ENCODE data around the gene ARID5B.

The ARID5B gene

DNA sequence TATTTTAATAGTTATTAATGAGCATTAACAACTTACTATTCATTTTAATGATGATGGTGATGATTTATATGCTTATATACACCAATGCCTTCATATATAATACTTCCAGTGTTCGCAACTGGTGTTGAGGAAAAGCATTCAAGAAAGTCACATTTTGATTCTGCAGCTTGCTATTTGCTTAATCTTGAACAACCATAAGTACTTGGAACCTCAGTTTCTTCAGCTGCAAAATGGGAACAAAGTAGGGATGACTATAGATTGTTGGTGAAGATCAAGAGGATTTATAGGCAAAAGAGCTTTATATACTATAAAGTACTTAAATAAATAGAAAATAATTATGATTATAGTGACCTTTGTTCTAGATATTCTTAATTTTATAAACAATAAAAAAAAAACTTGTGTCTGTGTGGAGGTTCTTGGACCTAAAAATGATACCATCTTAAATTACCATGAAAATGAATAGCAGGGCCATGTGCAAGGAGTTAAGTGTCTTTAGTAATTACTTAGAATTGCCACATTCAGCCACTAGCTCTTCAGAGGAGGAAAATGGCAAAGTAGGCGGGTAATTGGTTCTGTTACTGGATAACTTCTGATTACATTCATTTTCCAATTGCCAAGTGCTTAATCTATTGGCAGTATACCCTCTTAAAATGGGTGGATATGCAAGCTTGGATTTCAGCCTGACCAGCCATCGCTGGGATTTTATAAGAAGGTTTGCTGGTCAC lies 4.5 kb downstream of the ARID5B start:
- H3K4me3 ChIP-seq (ENCODE audit: low read length): no peak overlapping the region
- TF ChIP-seq ZNF274 (IDR thresholded peaks at IDR 0.05; ENCODE audit: low read depth, low read length): no peak

DNA sequence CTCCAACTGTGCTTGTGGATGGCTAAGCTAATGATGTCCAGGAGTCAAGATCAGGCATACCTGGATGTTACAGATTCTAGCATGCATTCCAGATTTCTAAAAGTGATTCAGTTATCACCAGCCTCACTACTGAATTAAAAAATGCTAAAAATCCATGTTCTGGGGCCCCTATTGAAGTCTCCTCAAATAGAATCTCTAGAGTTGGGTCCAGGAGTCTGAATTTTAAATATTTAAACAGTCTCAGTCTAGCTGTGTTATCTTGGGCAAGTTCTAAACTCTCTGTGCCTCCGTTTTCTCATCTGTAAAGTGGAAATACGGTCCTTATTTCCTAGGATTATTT lies 5.0 kb downstream of the ARID5B start:
- TF ChIP-seq ZNF274 (IDR thresholded peaks at IDR 0.05; ENCODE audit: low read depth, low read length): no peak
- H3K4me3 ChIP-seq (ENCODE audit: low read length): no peak overlapping the region

DNA sequence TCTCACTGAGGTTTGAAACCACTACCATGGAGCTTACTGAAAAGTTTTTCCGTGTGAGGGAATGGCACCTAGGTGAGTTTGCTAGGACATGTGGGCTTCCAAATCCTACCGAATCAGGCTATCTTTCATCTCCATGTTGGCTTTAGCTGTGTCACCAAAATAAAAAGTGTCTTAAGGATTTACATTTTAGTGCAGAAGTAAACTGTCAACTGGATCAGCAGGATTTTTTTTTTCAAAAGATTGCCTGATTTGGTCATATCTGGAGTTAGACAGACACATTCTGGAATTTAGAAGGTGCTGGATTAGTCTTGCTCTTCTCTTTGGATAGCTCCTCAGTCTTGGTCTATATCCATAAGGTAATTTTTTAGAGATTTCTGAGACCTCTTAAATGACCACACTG lies 5.5 kb downstream of the ARID5B start:
- TF ChIP-seq ZNF274 (IDR thresholded peaks at IDR 0.05; ENCODE audit: low read depth, low read length): no peak
- no peak overlapping the region for H3K4me3 ChIP-seq (ENCODE audit: low read length)

DNA sequence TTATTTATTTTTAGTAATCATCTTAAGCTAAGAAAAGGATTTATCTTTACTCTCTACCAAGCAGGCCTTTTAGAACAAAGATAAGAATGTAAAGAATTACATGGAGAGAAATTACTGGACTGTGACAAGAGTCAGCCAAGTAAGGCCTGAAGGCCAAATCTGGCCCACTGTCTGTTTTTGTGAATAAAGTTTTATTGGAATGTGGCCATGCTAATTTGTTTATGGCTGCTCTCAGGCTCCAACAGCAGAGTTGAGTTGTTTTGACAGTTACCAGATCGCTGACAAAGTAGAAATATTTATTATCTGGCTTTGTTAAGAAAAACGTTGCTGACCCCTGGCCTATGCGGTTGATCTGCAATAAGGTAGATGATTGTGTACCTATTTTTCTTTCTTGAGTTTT lies 6.1 kb downstream of the ARID5B start:
- no peak overlapping the region for H3K4me3 ChIP-seq (ENCODE audit: low read length)
- TF ChIP-seq ZNF274 (IDR thresholded peaks at IDR 0.05; ENCODE audit: low read depth, low read length): no peak

DNA sequence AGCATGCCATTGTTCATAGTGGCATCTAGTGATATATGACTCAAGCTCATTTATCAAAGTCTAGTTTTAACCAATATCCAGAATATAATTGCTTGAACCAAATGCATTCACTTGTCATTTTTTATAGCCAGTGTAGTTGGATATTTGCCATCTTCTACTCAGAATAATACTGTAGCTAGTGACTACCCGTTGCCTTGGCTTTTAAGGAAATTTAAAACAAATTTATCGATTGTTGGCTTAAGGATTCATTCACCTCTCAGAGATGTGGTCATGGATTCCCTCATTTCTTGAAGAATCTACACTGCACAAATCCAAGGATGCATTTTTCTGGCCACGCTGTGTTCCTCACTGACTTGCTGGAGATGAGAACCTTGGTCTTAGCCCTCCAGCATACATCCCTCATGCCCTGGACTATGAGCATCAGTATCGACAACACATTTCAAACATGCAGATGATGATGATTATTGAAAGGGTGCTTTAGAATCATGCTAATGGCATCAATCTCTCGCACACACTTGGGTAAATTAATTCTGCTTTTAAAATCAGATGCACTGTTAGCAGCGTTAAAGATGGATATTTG lies 8.8 kb downstream of the ARID5B start:
- TF ChIP-seq ZNF274 (IDR thresholded peaks at IDR 0.05; ENCODE audit: low read depth, low read length): no peak

DNA sequence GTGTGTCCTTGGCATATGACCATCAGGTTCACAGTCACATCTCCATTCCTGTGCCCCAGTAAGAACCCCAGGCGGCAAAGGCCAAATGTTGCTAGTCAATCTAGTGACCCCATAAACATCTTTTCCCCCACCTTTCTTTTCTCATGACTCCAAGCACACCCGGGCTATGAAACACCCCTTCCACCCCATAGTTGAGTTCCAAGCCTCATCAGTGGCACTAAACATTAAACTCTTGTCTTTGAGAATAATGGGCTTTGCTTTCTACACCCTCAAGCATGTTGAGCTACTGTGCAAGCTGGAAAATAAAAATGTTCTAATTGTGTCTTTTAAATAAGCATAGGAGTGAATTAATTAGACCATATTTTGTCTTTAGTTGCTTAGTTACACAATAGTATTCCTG lies 9.4 kb downstream of the ARID5B start:
- TF ChIP-seq ZNF274 (IDR thresholded peaks at IDR 0.05; ENCODE audit: low read depth, low read length): no peak

More for the DNA sequence above, 8.8 kb downstream of the ARID5B start:
- H3K4me3 ChIP-seq (ENCODE audit: low read length): no peak overlapping the region

DNA sequence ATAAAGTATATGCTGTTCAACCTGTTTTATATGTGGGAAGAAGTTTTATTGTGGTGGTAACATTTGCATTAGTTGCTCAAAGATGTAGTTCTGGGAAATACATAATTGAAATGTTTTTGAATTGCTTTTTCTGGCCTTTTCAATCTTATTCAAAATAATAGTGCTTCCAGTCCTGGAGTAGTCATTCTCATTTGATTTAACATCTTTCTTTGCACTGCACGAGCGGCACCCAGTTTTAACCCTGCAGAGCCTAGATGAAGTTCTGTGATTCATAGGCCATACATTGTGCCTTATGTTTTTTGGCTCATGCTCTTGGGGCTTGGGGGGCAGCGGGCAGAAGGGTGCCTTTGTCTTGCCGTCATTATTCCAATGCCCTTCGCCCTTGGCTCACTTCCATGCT lies 9.9 kb downstream of the ARID5B start:
- no peak for TF ChIP-seq ZNF274 (IDR thresholded peaks at IDR 0.05; ENCODE audit: low read depth, low read length)
- H3K4me3 ChIP-seq (ENCODE audit: low read length): no peak overlapping the region

More for the DNA sequence above, 9.4 kb downstream of the ARID5B start:
- H3K4me3 ChIP-seq (ENCODE audit: low read length): no peak overlapping the region

DNA sequence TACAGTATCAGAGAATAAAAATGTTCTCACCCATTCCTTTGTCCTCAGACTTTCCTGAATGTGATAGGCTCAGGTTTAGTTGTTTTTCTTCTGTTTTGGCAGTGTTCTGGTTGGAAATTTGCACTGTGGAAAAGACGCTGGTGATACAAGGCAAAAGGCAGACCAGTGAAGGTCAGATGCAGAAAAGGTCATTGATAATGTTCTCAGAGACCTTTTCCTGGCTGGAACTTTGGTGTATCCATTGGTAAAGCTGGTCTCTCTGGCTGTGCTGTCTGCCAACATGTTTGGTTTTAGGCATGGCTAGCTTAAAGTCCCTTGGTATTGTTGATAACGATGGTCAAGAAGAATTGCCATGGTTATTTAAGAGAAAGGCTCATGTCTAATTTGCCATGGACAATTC lies 11.5 kb downstream of the ARID5B start:
- no peak for TF ChIP-seq ZNF274 (IDR thresholded peaks at IDR 0.05; ENCODE audit: low read depth, low read length)
- no peak overlapping the region for H3K4me3 ChIP-seq (ENCODE audit: low read length)

DNA sequence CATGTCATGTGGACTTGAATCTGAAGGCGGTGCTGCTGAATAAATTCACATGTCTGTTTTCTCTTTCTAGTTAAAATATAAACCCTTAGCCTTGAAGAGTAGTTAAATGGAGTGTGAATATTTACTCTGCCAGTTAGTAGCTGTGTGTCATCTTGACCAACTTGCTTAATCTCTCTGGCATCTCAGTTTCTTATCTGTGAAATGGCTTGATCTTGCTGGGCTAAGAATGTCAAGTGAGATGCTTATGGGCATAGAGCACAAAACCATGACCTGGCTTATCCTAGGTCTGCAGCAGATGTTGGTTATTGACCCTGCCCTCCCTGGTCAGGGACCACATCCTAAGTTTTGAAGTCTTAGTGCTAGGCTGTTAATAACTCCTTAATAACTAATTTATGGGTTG lies 16.6 kb downstream of the ARID5B start:
- no peak for TF ChIP-seq ZNF274 (IDR thresholded peaks at IDR 0.05; ENCODE audit: low read depth, low read length)
- H3K4me3 ChIP-seq (ENCODE audit: low read length): no peak overlapping the region

DNA sequence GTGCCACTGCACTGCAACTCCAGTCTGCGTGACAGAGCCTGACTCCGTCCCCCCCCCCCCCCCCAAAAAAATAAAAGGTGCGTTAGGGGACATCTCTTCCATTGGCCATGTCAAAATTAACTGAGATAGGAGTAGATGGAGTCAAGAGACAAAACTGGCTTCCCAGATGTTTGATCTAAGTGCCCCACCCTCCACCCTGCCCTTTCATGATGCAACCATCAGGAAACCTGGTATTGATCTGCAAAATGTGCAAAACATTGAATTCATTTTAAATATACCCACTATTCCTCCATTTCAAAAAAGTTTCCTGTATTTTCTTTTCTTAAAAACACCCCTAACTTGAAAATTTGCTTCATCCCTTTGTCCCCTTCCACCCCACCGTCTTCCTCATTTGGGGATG lies 17.5 kb downstream of the ARID5B start:
- no peak overlapping the region for H3K4me3 ChIP-seq (ENCODE audit: low read length)
- TF ChIP-seq ZNF274 (IDR thresholded peaks at IDR 0.05; ENCODE audit: low read depth, low read length): no peak

DNA sequence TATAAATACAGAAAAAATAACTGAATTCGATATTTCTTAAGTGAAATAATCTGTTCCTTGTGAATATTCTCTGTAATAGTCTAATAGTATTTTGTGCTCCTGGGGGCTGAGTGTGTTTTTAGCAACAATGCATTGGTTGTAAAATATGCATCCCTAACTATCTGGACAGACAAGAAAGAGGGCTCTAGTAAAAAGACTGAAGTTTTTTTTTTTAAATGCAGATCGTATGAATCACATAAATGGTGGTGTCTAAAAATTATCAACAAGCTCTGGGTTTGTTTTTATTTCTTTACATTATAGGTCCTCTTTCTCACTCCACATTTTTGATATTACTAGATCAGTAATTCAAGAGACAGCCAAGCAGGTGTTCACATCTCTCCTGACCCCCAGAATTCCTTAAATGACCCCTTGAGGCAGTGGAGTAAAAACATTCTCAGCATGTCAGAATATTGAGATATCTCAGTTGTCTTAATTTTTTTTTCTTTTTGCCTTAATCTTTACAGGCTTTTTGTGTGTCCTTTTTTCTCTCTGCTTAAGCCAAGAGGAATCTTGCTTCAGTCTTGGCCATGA lies 18.2 kb downstream of the ARID5B start:
- TF ChIP-seq ZNF274 (IDR thresholded peaks at IDR 0.05; ENCODE audit: low read depth, low read length): no peak

DNA sequence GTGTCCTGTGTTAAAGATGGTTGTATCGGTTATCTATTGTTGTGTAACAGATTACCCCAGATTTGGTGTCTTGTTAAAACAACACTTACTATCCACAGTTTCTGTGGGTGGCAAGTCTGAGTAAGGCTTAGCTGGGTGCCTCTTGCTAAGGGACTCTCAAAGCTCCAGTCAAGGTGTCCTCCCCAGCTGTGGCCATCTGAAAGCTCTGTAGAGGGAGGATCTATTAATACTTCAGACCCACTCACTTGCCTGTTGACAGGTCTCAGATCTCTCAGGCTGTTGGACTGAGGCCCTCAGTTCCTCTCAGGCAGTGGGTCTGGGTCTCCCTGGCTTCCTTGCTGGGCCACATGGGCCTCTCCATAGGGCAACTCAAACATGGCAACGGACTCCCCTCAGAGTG lies 19.6 kb downstream of the ARID5B start:
- no peak for TF ChIP-seq ZNF274 (IDR thresholded peaks at IDR 0.05; ENCODE audit: low read depth, low read length)
- no peak overlapping the region for H3K4me3 ChIP-seq (ENCODE audit: low read length)

More for the DNA sequence above, 18.2 kb downstream of the ARID5B start:
- no peak overlapping the region for H3K4me3 ChIP-seq (ENCODE audit: low read length)

DNA sequence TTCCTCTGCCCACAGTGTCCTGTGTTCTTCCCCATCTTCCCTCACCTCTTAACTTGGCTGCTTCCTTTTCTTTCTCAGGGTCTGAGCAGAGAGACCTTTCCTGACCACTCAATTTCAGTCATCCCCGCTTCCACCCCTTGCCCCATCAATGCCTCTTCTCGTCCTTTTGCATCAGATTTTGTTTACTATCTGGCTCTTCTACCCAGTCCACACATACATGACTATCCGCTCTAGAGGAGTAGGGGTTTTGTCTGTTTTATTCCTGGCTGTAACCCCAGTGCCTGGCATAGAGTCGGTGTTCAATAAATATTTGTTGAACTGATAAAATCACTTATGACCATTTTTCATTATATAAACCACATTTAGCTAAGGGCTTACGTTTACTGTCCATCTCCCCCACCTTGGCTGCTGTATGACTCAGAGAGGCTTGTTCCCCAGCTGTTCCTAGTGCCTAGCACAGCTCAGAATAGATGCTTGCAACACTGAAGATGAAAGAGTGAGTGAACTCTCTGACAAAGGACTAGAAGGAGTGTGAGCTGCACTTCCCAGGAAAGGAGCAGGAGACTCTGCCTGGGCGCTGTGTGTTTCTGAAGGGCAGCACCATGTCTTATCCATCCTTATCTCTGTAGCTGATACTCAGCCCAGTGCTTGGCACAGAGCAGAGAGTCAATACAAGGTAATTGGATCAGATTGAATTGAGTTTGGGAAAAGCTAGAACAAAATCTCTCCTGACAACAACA lies 21.9 kb downstream of the ARID5B start:
- no peak overlapping the region for H3K4me3 ChIP-seq (ENCODE audit: low read length)
- TF ChIP-seq ZNF274 (IDR thresholded peaks at IDR 0.05; ENCODE audit: low read depth, low read length): no peak

DNA sequence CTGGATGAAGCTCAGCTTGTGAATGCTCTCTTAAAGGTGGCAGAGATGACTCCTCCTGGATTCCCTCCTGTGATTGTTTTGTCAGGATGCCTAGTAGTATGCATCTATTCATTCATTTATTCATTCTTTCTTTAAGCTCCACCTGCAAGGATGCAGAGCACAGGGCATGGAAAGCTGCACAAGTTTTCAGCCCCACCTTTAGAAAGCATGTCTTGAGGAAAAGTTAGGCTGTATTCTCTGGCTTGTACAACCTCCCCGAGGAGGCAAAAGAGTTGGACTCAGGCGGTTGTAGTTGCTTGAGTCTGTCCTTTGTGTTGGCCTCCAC lies 22.4 kb downstream of the ARID5B start:
- no peak overlapping the region for H3K4me3 ChIP-seq (ENCODE audit: low read length)
- no peak for TF ChIP-seq ZNF274 (IDR thresholded peaks at IDR 0.05; ENCODE audit: low read depth, low read length)

DNA sequence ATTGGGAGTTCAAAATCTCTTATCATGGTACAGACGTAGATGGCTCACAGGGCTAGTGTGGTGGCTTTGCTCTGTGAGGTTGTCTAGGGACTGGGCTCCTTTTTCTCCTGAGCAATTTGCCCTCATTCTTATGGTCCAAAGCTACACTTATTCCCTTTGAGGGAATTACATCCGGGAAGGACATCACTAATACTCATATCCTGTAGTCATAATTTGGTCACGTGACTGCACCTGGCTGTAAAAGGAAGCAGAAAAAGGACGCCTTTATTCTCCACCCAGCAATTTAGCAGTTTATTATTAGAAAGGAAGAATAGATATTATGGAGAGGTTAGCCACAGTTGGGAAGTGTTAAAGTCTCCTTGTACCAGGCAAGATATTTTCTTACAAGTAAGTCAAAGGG lies 28.1 kb downstream of the ARID5B start:
- no peak overlapping the region for H3K4me3 ChIP-seq (ENCODE audit: low read length)
- TF ChIP-seq ZNF274 (IDR thresholded peaks at IDR 0.05; ENCODE audit: low read depth, low read length): no peak

Data from GM08714 (cell line).